K562 (cell line): ENCODE results near the gene PLK4. TPM values are rescaled to one million over a fixed set of nuclear protein-coding genes. Genes with fewer than 3 reads are reported as not detected.
A peak's percentile ranks its signal among the peaks of the same experiment; 100 is the strongest.

Experiments
- CHD2 ChIP-seq: IDR thresholded peaks from 2 replicates; pipeline ENCODE4 v1.6.1; 2011; ENCODE audit warnings: low read depth, low read length
- CREM ChIP-seq: IDR thresholded peaks from 2 replicates; pipeline ENCODE4 v1.6.1; 2014; ENCODE audit warnings: antibody characterized with exemption, low read depth
- DNMT1 ChIP-seq: fragments of 450-650 bp; IDR thresholded peaks from 2 replicates; pipeline ENCODE4 v1.6.1; 2016; ENCODE audit warnings: antibody characterized with exemption, mild to moderate bottlenecking
- FOXA1 ChIP-seq: fragments of 450-650 bp; IDR thresholded peaks from 2 replicates; pipeline ENCODE4 v1.6.1; 2016; ENCODE audit warnings: mild to moderate bottlenecking, borderline replicate concordance
- GTF2A2 ChIP-seq: IDR thresholded peaks from 2 replicates; pipeline ENCODE4 v1.6.1; 2016; ENCODE audit warnings: mild to moderate bottlenecking, missing genetic modification characterization, missing compliant biosample characterization
- GTF2F1 ChIP-seq: IDR thresholded peaks from 2 replicates; pipeline ENCODE4 v1.6.1; 2011; ENCODE audit warnings: low read depth, low read length, improper control_type of control experiment
- HMBOX1 ChIP-seq: sonication (generic); IDR thresholded peaks from 2 replicates; pipeline ENCODE4 v1.6.1; 2016
- HNRNPLL ChIP-seq: fragments of 200-400 bp; formaldehyde crosslinking; IDR thresholded peaks from 2 replicates; pipeline ENCODE4 v1.6.1; 2017; ENCODE audit warnings: low read length, low read depth, mild to moderate bottlenecking; ENCODE audit not compliant: poor library complexity, severe bottlenecking
- IFI16 ChIP-seq: fragments of 250-450 bp; sonication (Bioruptor Pico); IDR thresholded peaks from 2 replicates; pipeline ENCODE4 v2.1.2; 2022; ENCODE audit warnings: mild to moderate bottlenecking, inconsistent platforms
- LCOR ChIP-seq: sonication (generic); formaldehyde crosslinking; IDR thresholded peaks from 2 replicates; pipeline ENCODE4 v1.8.0; 2022; ENCODE audit warnings: mild to moderate bottlenecking, missing genetic modification reagents
- NCOA2 ChIP-seq, 2 experiments: fragments of 450-650 bp; IDR thresholded peaks; 2 replicates each; pipeline ENCODE4 v1.6.1; 2018; ENCODE audit warnings: mild to moderate bottlenecking in 2 of 2, moderate library complexity in 1 of 2; ENCODE audit not compliant: partially characterized antibody in 2 of 2
- NFE2 ChIP-seq: IDR thresholded peaks from 2 replicates; pipeline ENCODE4 v1.6.1; 2014; ENCODE audit warnings: antibody characterized with exemption, low read depth
- PCBP1 ChIP-seq: fragments of 200-400 bp; formaldehyde crosslinking; IDR thresholded peaks from 2 replicates; pipeline ENCODE4 v1.6.1; 2018; ENCODE audit warnings: mild to moderate bottlenecking, low read depth, low read length; ENCODE audit not compliant: poor library complexity, severe bottlenecking
- POLR3G ChIP-seq: IDR thresholded peaks from 2 replicates; pipeline ENCODE4 v1.6.1; 2011; ENCODE audit not compliant: insufficient read length, insufficient replicate concordance; ENCODE audit errors: extremely low read depth
- PYGO2 ChIP-seq: fragments of 450-650 bp; IDR thresholded peaks from 2 replicates; pipeline ENCODE4 v1.6.1; 2016; ENCODE audit warnings: mild to moderate bottlenecking, missing genetic modification characterization, moderate library complexity, missing compliant biosample characterization
- RUNX1 ChIP-seq: sonication (generic); IDR thresholded peaks from 2 replicates; pipeline ENCODE4 v1.6.1; 2016; ENCODE audit warnings: antibody characterized with exemption, low read depth
- SMAD1 ChIP-seq: fragments of 150-350 bp; IDR thresholded peaks from 2 replicates; pipeline ENCODE4 v1.6.1; 2014; ENCODE audit warnings: low read length, low read depth; ENCODE audit not compliant: partially characterized antibody
- SREBF2 ChIP-seq: sonication (generic); formaldehyde crosslinking; IDR thresholded peaks from 2 replicates; pipeline ENCODE4 v1.4.0; 2020; ENCODE audit warnings: mild to moderate bottlenecking, missing genetic modification reagents
- SRSF3 ChIP-seq: fragments of 200-400 bp; formaldehyde crosslinking; IDR thresholded peaks from 2 replicates; pipeline ENCODE4 v1.6.1; 2016; ENCODE audit warnings: mild to moderate bottlenecking, low read length, moderate library complexity; ENCODE audit not compliant: insufficient read depth
- SUPT5H ChIP-seq: fragments of 450-650 bp; IDR thresholded peaks from 2 replicates; pipeline ENCODE4 v1.6.1; 2016
- TAF1 ChIP-seq: IDR thresholded peaks from 2 replicates; pipeline ENCODE4 v1.6.1; 2011; ENCODE audit warnings: mild to moderate bottlenecking, low read length, moderate library complexity; ENCODE audit not compliant: insufficient read depth, control insufficient read depth, severe bottlenecking; ENCODE audit errors: extremely low read depth
- U2AF2 ChIP-seq: fragments of 200-400 bp; formaldehyde crosslinking; optimal IDR thresholded peaks from 2 replicates; pipeline ENCODE3; 2017; ENCODE audit warnings: low read depth, mild to moderate bottlenecking, low read length
- YBX1 ChIP-seq: fragments of 450-650 bp; IDR thresholded peaks from 2 replicates; pipeline ENCODE4 v1.7.1; 2016; ENCODE audit warnings: mild to moderate bottlenecking
- ZBTB2 ChIP-seq: fragments of 450-650 bp; IDR thresholded peaks from 2 replicates; pipeline ENCODE4 v1.6.1; 2016; ENCODE audit warnings: antibody characterized with exemption
- ZNF696 ChIP-seq: fragments of 250-450 bp; sonication (Bioruptor Pico); conservative IDR thresholded peaks from 2 replicates; pipeline ENCODE4 v1.4.0; 2020; ENCODE audit warnings: mild to moderate bottlenecking, moderate library complexity
- polyA plus RNA-seq, 8 experiments: library from polyadenylated mRNA; depleted of rRNA in 4 of 8; stranded (reverse) in 5 of 8; unstranded in 3 of 8; fragments of >200 nt; fragmentation: Nextera tagmentation in 2 of 8; fragmentation: Illumina TruSeq in 1 of 8; extraction: Ambion mirVana in 2 of 8; extraction: Trizol in 1 of 8; gene quantifications; 2 replicates each; pipeline versions ENCODE4 v1.2.1 to v1.2.3, GENCODE V29; 2011 to 2014; ENCODE audit warnings: inconsistent platforms in 1 of 8, missing spikeins in 1 of 8
- total RNA-seq, 7 experiments: library from RNA; depleted of rRNA in 6 of 7; stranded (reverse); fragments of >200 nt in 6 of 7; fragmentation: Illumina TruSeq in 2 of 7; extraction: Trizol in 2 of 7; gene quantifications; 2 replicates each; pipeline versions ENCODE4 v1.2.1 to v1.2.3, GENCODE V29; 2011 to 2021; ENCODE audit warnings: low replicate concordance in 1 of 7
- TF ChIP-seq, protein P1 (sequence below): fragments of 200-400 bp; formaldehyde crosslinking; IDR thresholded peaks from 2 replicates; pipeline ENCODE4 v1.6.1; 2017; ENCODE audit warnings: mild to moderate bottlenecking, low read depth, low read length, moderate library complexity

Gene PLK4
- total and polyA plus RNA-seq, 9 of the 15 experiments (the other 6 are each of a cell fraction or from before 2014, with no cell fraction given), result 16.2 to 95.3 (median 54.3) TPM

- TF ChIP-seq ZBTB2 (peak; percentile 97), LCOR (peak; percentile 93), ZNF696 (CRISPR knock-in tag) (no peak), PYGO2 (tag) (no peak), DNMT1 (no peak), NCOA2 (IDR thresholded peaks at IDR 0.05; ENCODE audit: partially characterized antibody in 2 of 2) (no peak), GTF2F1 (peak; percentile 72; the same call in 1 of the 2 replicates), SREBF2 (no peak), TAF1 (peak; percentile 77), HNRNPLL (peak; percentile 74), SMAD1 (no peak), SUPT5H (peak; percentile 95), CHD2 (peak; percentile 60; the same call in 1 of the 2 replicates), SRSF3 (no peak), RUNX1 (no peak), IFI16 (CRISPR knock-in tag) (no peak), U2AF2 (no peak), PCBP1 (no peak), HMBOX1 (no peak), NFE2 (no peak), CREM (peak; percentile 93), FOXA1 (no peak), YBX1 (no peak), GTF2A2 (no peak), POLR3G (no peak)
- TF ChIP-seq, protein P1, sequence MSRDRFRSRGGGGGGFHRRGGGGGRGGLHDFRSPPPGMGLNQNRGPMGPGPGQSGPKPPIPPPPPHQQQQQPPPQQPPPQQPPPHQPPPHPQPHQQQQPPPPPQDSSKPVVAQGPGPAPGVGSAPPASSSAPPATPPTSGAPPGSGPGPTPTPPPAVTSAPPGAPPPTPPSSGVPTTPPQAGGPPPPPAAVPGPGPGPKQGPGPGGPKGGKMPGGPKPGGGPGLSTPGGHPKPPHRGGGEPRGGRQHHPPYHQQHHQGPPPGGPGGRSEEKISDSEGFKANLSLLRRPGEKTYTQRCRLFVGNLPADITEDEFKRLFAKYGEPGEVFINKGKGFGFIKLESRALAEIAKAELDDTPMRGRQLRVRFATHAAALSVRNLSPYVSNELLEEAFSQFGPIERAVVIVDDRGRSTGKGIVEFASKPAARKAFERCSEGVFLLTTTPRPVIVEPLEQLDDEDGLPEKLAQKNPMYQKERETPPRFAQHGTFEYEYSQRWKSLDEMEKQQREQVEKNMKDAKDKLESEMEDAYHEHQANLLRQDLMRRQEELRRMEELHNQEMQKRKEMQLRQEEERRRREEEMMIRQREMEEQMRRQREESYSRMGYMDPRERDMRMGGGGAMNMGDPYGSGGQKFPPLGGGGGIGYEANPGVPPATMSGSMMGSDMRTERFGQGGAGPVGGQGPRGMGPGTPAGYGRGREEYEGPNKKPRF, result no peak
Observed at GRCh38 chr4:127880763-127881562, at the start of gene PLK4 (continued).
